ENCODE measurements around the gene TGM2. TPM values are rescaled to one million over a fixed set of nuclear protein-coding genes. Genes with fewer than 3 reads are reported as not detected.
A peak's percentile ranks its signal among the peaks of the same experiment; 100 is the strongest.

Gene TGM2
- total RNA-seq, 4 donors from 2014 or later, result 2.8 to 33.2 (median 11.5) TPM

GRCh38 chr20:38128691-38129090 is 36.4 kb downstream of the TGM2 start:
- Histone ChIP-seq H3K27ac (peak overlapping the region in 2 of 4 donors; percentile 9 to 81), H3K4me3 (no peak overlapping the region), H3K27me3 (peaks cover 0 to 7% (median 0%) of the 10 kb centered on the region in 4 donors), H3K9me3 (no peaks in the 10 kb centered on the region), H3K36me3 (peaks cover 0 to 24% (median 0%) of the 10 kb centered on the region in 3 donors), H3K4me1 (peaks cover 6 to 32% (median 15%) of the 10 kb centered on the region in 3 donors)
- TF ChIP-seq POLR2A (IDR thresholded peaks at IDR 0.05), result no peak
- no peak for TF ChIP-seq CTCF (IDR thresholded peaks at IDR 0.05)
- DNase-seq, result no peak
- intact Hi-C loops (cut with DNase I), result no loop called here
- WGBS, 2 donors, result 88 to 100% methylated on average over 1 to 2 of the region's 2 CpGs

DNA sequence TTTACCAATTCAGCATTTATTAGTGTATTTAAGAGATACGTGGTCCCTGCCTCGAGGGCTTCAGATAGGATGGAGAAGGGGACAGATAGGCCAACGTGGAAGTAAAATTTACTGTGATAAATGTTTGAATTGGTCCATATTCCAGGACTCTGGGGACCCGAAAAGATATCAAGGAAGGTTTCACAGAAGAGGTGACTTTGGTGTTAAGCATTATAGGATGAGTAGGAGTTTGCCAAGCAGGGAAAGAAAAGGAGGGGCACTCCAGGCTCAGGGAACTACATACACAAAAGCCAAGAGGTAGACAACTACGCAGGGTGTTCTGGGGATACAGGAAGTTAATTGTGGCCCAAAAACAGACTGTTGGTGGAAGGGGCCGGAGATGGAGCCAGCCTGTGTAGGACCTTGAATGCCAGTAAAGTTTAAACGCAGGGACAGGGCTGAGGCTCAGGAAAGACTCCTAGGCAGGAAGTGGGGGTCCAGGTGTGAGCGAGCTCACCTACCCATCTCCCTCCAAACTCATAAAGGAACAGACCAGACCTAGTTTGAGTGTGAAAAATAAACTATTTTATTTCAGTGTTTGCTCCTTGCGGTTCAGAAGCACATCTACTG is 37.0 kb downstream of the TGM2 start:
- H3K9me3 ChIP-seq, result no peaks in the 10 kb centered on the region
- H3K4me1 ChIP-seq, result peaks cover 6 to 35% (median 18%) of the 10 kb centered on the region in 3 donors
- TF ChIP-seq CTCF (IDR thresholded peaks at IDR 0.05) (no peak), POLR2A (IDR thresholded peaks at IDR 0.05) (no peak)
- no peak for DNase-seq
- peaks cover 0 to 7% (median 0%) of the 10 kb centered on the region in 4 donors for H3K27me3 ChIP-seq
- peaks cover 0 to 24% (median 0%) of the 10 kb centered on the region in 3 donors for H3K36me3 ChIP-seq
- 84 to 86% methylated on average over 9 of the region's 9 CpGs for WGBS, 2 donors
- H3K27ac ChIP-seq, result peak overlapping the region in 3 of 4 donors; percentile 3 to 81 (median 67)
- no peak overlapping the region for H3K4me3 ChIP-seq
- intact Hi-C loops (cut with DNase I), result no loop called here

- 48 to 58% methylated on average over 10 to 12 of the region's 12 CpGs for WGBS, 2 donors
- intact Hi-C loops (cut with DNase I), result no loop called here
- Histone ChIP-seq H3K9me3 (no peaks in the 10 kb centered on the region), H3K4me1 (peaks cover 6 to 41% (median 20%) of the 10 kb centered on the region in 3 donors), H3K27me3 (peaks cover 0 to 5% (median 0%) of the 10 kb centered on the region in 4 donors), H3K27ac (peak overlapping the region; percentile 15 to 81 (median 72)), H3K36me3 (peaks cover 0 to 24% (median 0%) of the 10 kb centered on the region in 3 donors), H3K4me3 (no peak overlapping the region)
- DNase-seq, result no peak
- peak in 1 of 6 experiments; percentile 9 for TF ChIP-seq CTCF (IDR thresholded peaks at IDR 0.05)
- TF ChIP-seq POLR2A (IDR thresholded peaks at IDR 0.05), result no peak
Observed at GRCh38 chr20:38126932-38127621, 38.0 kb downstream of the TGM2 start.

DNA sequence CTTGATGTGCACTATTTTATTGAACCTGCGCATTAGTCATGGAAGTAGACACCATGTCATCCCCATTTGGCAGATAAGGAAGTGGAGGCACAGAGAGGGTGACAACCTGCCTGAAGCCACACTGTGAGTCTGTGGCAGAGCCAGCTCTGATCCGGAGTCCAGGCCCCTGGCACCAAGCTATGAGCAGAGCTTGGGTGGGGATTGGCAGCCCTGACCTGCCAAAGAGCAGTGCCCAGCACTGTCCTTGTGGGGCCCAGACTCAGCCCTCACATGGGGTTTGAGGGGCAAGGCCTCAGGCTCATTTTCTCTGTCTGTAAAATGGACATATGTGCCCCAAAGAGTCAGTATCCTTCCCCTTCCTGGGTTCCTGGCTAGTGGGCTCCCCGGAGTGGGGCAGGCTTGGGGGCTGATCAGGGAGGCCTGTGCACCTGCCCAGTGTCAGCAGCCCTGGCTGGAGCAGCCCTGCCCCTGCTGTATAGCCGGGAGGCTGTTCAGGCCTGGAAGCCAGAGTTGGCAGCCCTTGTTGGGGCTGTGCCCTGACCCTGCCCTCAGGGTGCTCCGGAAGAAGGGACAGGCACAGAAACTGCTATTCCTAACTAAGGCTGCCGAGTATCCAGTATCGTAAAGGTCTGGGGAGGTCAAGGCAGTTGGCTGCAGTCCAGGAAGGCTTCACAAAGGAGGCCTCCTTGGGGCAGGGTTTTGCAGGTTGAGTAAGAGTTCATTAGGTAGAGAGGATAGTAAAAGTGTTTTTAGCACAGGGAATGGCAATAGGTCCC is 38.7 kb downstream of the TGM2 start:
- DNase-seq, result no peak
- 80 to 84% methylated on average over 1 to 5 of the region's 7 CpGs for WGBS, 2 donors
- peak overlapping the region; percentile 15 to 81 (median 72) for H3K27ac ChIP-seq
- H3K9me3 ChIP-seq, result no peaks in the 10 kb centered on the region
- no peaks in the 10 kb centered on the region for H3K27me3 ChIP-seq
- intact Hi-C loops (cut with DNase I), result no loop called here
- TF ChIP-seq CTCF (IDR thresholded peaks at IDR 0.05), result no peak
- no peak for TF ChIP-seq POLR2A (IDR thresholded peaks at IDR 0.05)
- H3K4me1 ChIP-seq, result peaks cover 6 to 41% (median 20%) of the 10 kb centered on the region in 3 donors
- H3K36me3 ChIP-seq, result peaks cover 0 to 19% (median 0%) of the 10 kb centered on the region in 3 donors
- no peak overlapping the region for H3K4me3 ChIP-seq

Data from esophagus squamous epithelium (tissue), 5 donors.